ENCODE data around the gene MAML2.

DNA sequence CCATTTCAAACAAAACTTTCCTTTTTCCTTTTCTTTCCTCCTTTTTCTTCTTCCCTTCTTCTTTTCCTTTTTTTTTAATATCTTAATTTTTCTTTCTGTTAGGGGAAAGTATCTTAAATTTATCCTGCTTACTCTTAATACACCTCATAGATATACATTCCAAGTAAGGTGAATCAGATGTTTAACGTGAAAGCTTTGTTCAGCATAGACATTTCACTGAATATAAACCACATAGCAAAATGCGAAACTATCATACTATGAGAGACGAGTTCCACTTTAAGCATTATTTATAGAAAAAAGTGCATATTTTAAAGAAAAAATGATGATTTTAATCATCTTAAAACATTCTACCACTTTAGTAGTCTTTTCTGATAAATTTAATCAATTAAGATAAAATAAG, 281.3 kb downstream of the MAML2 start:
- TF ChIP-seq EZH2 (IDR thresholded peaks at IDR 0.05; ENCODE audit: low read depth, unreplicated experiment), result no peak
- TF ChIP-seq, protein P1, sequence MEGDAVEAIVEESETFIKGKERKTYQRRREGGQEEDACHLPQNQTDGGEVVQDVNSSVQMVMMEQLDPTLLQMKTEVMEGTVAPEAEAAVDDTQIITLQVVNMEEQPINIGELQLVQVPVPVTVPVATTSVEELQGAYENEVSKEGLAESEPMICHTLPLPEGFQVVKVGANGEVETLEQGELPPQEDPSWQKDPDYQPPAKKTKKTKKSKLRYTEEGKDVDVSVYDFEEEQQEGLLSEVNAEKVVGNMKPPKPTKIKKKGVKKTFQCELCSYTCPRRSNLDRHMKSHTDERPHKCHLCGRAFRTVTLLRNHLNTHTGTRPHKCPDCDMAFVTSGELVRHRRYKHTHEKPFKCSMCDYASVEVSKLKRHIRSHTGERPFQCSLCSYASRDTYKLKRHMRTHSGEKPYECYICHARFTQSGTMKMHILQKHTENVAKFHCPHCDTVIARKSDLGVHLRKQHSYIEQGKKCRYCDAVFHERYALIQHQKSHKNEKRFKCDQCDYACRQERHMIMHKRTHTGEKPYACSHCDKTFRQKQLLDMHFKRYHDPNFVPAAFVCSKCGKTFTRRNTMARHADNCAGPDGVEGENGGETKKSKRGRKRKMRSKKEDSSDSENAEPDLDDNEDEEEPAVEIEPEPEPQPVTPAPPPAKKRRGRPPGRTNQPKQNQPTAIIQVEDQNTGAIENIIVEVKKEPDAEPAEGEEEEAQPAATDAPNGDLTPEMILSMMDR (conservative IDR thresholded peaks at IDR 0.05; ENCODE audit: low read depth in 2 of 2), result no peak
- TF ChIP-seq POLR2AphosphoS5 (IDR thresholded peaks at IDR 0.05; ENCODE audit: low read depth), result no peak
- TF ChIP-seq CREB1 (CRISPR knock-in tag; IDR thresholded peaks at IDR 0.05; ENCODE audit: low read depth), result no peak
- TF ChIP-seq, protein P2, sequence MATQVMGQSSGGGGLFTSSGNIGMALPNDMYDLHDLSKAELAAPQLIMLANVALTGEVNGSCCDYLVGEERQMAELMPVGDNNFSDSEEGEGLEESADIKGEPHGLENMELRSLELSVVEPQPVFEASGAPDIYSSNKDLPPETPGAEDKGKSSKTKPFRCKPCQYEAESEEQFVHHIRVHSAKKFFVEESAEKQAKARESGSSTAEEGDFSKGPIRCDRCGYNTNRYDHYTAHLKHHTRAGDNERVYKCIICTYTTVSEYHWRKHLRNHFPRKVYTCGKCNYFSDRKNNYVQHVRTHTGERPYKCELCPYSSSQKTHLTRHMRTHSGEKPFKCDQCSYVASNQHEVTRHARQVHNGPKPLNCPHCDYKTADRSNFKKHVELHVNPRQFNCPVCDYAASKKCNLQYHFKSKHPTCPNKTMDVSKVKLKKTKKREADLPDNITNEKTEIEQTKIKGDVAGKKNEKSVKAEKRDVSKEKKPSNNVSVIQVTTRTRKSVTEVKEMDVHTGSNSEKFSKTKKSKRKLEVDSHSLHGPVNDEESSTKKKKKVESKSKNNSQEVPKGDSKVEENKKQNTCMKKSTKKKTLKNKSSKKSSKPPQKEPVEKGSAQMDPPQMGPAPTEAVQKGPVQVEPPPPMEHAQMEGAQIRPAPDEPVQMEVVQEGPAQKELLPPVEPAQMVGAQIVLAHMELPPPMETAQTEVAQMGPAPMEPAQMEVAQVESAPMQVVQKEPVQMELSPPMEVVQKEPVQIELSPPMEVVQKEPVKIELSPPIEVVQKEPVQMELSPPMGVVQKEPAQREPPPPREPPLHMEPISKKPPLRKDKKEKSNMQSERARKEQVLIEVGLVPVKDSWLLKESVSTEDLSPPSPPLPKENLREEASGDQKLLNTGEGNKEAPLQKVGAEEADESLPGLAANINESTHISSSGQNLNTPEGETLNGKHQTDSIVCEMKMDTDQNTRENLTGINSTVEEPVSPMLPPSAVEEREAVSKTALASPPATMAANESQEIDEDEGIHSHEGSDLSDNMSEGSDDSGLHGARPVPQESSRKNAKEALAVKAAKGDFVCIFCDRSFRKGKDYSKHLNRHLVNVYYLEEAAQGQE (IDR thresholded peaks at IDR 0.05; ENCODE audit: unreplicated experiment), result no peak
- TF ChIP-seq EZH2phosphoT487 (IDR thresholded peaks at IDR 0.05; ENCODE audit: unreplicated experiment), result no peak
- TF ChIP-seq ZNF331 (CRISPR knock-in tag; IDR thresholded peaks at IDR 0.05; ENCODE audit: low read depth), result no peak
- TF ChIP-seq, protein P3, sequence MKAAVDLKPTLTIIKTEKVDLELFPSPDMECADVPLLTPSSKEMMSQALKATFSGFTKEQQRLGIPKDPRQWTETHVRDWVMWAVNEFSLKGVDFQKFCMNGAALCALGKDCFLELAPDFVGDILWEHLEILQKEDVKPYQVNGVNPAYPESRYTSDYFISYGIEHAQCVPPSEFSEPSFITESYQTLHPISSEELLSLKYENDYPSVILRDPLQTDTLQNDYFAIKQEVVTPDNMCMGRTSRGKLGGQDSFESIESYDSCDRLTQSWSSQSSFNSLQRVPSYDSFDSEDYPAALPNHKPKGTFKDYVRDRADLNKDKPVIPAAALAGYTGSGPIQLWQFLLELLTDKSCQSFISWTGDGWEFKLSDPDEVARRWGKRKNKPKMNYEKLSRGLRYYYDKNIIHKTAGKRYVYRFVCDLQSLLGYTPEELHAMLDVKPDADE (IDR thresholded peaks at IDR 0.05), result no peak

Data from GM23338 (cell line).